ENCODE results near the gene GAL3ST3. TPM values are rescaled to one million over a fixed set of nuclear protein-coding genes. Genes with fewer than 3 reads are reported as not detected.

The GAL3ST3 gene
- total RNA-seq, 2 donors from 2014 or later: 1.1 TPM; not detected in 1

DNA sequence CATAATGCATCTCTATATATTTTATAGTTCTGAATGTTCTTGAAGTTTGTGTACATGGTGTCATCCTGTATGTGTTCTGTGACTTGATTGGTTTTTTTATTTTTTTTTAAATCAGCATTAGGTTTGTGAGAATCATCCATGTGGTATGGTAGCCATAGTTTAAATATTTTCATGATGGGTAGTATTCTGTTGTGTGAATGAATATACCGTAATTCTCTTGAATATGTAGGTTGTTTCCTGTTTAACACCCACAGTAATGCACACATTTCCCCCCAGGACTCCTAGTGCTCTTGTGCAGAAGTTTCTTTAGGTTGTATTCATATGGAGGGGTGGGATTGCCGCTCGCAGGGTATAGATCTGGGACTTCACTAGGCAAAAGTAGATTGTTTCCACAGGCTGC is 23.1 kb upstream of the GAL3ST3 start:
- H3K4me1 ChIP-seq (ENCODE audit: control insufficient read depth in 1 of 2, low read depth in 2 of 2): peaks cover 26 to 45% of the 10 kb centered on the region in 2 donors
- H3K9me3 ChIP-seq: no peaks in the 10 kb centered on the region
- TF ChIP-seq, protein P1, sequence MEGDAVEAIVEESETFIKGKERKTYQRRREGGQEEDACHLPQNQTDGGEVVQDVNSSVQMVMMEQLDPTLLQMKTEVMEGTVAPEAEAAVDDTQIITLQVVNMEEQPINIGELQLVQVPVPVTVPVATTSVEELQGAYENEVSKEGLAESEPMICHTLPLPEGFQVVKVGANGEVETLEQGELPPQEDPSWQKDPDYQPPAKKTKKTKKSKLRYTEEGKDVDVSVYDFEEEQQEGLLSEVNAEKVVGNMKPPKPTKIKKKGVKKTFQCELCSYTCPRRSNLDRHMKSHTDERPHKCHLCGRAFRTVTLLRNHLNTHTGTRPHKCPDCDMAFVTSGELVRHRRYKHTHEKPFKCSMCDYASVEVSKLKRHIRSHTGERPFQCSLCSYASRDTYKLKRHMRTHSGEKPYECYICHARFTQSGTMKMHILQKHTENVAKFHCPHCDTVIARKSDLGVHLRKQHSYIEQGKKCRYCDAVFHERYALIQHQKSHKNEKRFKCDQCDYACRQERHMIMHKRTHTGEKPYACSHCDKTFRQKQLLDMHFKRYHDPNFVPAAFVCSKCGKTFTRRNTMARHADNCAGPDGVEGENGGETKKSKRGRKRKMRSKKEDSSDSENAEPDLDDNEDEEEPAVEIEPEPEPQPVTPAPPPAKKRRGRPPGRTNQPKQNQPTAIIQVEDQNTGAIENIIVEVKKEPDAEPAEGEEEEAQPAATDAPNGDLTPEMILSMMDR (IDR thresholded peaks at IDR 0.05): no peak
- no peak for DNase-seq (ENCODE audit: low spot score)
- no peak for ATAC-seq (ENCODE audit: insufficient number of reproducible peaks, low FRiP score, low read depth)
- H3K36me3 ChIP-seq: peaks cover 17% of the 10 kb centered on the region
- H3K4me3 ChIP-seq: no peak overlapping the region
- peak overlapping the region in 1 of 2 donors; percentile 82 for H3K27ac ChIP-seq
- no peaks in the 10 kb centered on the region for H3K27me3 ChIP-seq (replicated peaks; ENCODE audit: insufficient read depth)

DNA sequence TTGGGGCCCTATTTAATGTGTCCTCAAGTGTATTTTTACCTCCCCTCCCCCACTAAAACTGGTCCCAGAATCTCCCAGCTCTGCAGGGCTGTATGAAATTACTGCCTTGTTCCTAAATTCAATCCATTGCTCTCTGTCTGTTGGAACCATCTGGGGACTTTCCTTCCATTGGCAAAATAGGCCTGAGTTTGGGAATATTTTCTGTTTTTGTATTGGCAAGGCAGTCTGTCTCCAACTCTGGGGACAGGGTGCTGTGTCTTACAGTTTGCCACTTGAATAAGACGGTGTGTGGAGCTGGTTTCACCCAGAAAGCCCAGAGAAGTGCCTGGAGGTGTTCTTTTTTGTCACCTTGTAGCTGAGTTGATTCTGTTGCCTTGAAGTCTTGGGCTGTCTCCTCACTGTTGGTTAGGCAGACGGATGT is 22.4 kb upstream of the GAL3ST3 start:
- Histone ChIP-seq H3K9me3 (no peaks in the 10 kb centered on the region), H3K4me1 (ENCODE audit: control insufficient read depth in 1 of 2, low read depth in 2 of 2) (peaks cover 19 to 38% of the 10 kb centered on the region in 2 donors), H3K4me3 (peak overlapping the region; percentile 96), H3K36me3 (peaks cover 24% of the 10 kb centered on the region), H3K27ac (peak overlapping the region; percentile 82 to 87), H3K27me3 (replicated peaks; ENCODE audit: insufficient read depth) (no peaks in the 10 kb centered on the region)
- no peak for DNase-seq (ENCODE audit: low spot score)
- no peak for ATAC-seq (ENCODE audit: insufficient number of reproducible peaks, low FRiP score, low read depth)
- TF ChIP-seq, protein P1 (IDR thresholded peaks at IDR 0.05): no peak

GRCh38 chr11:66070604-66071380 is 21.8 kb upstream of the GAL3ST3 start:
- DNase-seq (ENCODE audit: low spot score): no peak
- H3K36me3 ChIP-seq: peaks cover 24% of the 10 kb centered on the region
- TF ChIP-seq, protein P1 (IDR thresholded peaks at IDR 0.05): no peak

GRCh38 chr11:66069715-66070603 is 21.0 kb upstream of the GAL3ST3 start, which contains the start of gene PACS1:
Gene PACS1 (plus strand): TSS chr11:66070272. CDS start chr11:66070487, 215 bp downstream.
- DNase-seq (ENCODE audit: low spot score) (no peak), ATAC-seq (ENCODE audit: insufficient number of reproducible peaks, low FRiP score, low read depth) (peak; percentile 65)
- TF ChIP-seq, protein P1 (IDR thresholded peaks at IDR 0.05): no peak
- peak within 1 kb of the TSS; percentile 96 for H3K4me3 ChIP-seq
- H3K36me3 ChIP-seq: peaks cover 24% of the 10 kb centered on the region
- no peaks in the 10 kb centered on the region for H3K9me3 ChIP-seq
- peaks cover 18 to 33% of the 10 kb centered on the region in 2 donors for H3K4me1 ChIP-seq (ENCODE audit: control insufficient read depth in 1 of 2, low read depth in 2 of 2)
- no peaks in the 10 kb centered on the region for H3K27me3 ChIP-seq (replicated peaks; ENCODE audit: insufficient read depth)
- peak within 1 kb of the TSS; percentile 96 to 98 for H3K27ac ChIP-seq

More at GRCh38 chr11:66070604-66071380, 21.8 kb upstream of the GAL3ST3 start:
- peaks cover 18 to 33% of the 10 kb centered on the region in 2 donors for H3K4me1 ChIP-seq (ENCODE audit: control insufficient read depth in 1 of 2, low read depth in 2 of 2)
- H3K27ac ChIP-seq: peak overlapping the region; percentile 82 to 87
- H3K4me3 ChIP-seq: peak overlapping the region; percentile 96
- peak; percentile 19 for ATAC-seq (ENCODE audit: insufficient number of reproducible peaks, low FRiP score, low read depth)
- H3K9me3 ChIP-seq: no peaks in the 10 kb centered on the region
- no peaks in the 10 kb centered on the region for H3K27me3 ChIP-seq (replicated peaks; ENCODE audit: insufficient read depth)

Measured in thoracic aorta (tissue), 2 donors.